AG20443 (cell line): ENCODE data around the gene CST7.
"Not testable (repeated sequence)": the region's sequence is repeated elsewhere in the genome, so short reads cannot be mapped to it uniquely, and the experiment has no call there.

Experiments
- DNase-seq: peaks from one replicate; pipeline ENCODE4 v3.0.0; 2012; ENCODE audit warnings: low spot score, mixed read lengths

Gene CST7

DNA sequence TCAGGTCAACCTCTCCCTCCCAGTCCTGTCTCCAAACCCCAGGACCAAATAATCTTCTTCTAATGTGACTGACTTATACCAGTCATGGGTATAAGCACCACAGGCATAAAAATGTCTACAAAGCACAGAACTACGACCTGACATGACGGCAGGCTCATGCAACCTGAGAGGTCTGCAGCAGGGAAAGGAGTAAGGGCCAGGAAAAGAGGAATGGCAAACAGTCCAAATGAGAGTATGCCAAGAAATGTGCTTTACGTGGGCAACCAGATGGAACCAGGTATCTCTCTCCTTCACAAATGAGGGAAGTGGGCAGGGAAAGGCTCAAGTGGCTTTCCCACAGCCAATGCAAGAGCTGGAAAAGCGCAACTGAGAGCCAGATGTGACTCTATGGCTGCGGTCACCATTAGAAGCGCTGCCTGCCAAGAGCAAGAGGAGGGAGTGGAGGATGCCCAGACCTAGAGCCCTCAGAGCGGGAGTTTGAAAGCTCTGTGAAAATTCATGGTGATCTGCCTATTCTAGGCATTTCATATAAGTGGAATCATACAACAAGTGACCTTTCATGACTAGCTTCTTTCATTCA, 37.5 kb downstream of the CST7 start:
- DNase-seq = no peak

DNA sequence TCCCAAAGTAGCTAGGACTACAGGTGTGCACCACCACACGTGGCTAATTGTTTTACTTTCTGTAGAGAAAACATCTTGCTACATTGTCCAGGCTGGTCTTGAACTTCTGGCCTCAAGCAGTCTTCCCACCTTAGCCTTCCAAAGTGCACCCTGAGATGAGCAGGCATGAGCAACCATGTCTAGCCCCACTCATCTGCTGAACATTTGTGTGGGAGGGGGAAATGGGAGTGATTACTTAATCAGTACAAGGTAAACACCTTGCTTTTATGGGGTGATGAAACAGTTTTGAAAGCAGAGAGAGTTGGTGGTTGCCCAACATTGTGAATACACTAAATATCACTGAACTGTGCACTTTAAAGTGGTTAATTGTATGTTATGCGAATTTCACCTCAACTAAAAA, 38.2 kb downstream of the CST7 start:
- DNase-seq = no peak

DNA sequence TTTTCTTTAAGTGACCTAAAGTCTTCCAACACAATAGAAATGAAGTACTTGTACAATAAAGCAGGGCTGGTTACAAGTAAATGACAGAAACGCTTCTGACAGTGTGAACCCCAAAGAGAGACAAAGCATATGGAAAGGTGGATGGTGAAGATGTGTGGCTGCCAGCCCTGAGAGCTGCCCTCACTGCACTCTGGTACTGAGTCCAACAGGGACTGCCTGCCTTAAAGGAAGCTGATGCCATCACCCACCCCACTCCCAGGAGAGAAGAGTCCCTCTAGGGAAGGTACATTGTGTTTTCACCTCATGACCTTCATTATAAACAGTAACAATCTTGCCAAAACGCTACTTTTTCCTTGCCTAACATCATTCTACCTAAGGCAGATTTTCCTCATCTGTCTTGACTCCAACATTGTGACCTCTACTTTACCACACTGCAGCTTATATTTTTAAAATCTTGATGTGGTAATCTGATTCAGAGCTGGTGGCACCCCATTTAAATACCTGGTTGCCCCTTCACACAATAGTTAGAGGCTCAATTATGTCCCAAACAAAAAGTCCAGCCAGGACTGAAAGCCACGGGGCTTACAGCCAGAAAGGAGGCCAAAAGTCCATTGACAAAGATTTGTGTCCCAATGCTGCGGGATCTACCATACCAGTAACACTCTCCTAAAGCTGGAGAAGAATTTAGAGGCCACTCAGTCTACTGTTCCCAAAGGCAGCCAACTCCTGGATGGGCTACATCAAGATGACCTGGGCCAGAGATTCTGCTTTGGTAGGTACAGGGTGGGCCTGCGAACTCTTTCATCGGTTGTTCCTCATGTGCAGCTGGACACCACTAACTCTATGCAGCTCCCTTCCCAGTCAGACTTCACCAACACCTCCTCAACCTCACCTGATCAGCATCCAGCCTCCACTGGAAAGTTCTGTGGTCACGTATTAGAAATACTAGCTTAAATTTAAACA, 39.1 kb downstream of the CST7 start:
- no peak for DNase-seq

DNA sequence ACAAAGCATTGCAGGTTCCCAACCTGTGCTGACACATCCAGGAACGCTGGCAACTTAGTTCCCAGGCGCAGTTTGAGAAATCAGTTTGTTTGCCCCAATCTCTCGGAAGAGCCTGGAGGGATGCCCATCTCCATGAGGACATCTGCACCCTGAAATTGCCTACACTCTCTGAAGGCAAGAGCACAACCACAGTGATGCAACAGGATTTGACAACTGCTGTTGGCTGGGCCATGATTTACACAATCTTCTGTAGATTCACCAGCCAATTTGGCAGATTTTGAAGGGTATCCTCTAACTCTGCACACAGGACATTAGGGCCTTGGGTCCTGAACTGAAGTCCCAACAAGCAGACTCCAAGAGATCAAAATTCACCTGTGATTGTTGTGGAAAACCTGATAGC, 40.1 kb downstream of the CST7 start:
- DNase-seq = no peak

DNA sequence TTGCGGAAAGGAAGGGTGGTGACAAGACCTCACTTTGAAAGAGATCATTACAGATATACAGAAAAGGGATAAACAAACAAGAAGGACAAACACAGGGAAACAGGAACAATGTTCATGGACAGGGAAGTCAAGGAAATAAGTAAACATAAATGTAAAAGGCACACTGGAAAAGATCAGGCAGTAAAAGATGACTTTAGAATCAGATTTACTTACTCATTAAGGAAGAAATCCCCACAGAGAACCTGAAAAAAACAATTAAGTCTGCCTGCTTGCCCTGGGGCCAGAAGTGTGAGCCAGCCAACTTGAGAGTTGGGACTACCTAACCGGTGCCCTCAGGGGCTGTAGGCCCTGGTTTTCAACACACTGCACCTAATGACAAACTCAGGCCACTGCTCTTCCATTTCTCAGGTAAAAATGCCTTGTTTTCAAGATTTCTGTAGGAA, 41.8 kb downstream of the CST7 start:
- DNase-seq = no peak

DNA sequence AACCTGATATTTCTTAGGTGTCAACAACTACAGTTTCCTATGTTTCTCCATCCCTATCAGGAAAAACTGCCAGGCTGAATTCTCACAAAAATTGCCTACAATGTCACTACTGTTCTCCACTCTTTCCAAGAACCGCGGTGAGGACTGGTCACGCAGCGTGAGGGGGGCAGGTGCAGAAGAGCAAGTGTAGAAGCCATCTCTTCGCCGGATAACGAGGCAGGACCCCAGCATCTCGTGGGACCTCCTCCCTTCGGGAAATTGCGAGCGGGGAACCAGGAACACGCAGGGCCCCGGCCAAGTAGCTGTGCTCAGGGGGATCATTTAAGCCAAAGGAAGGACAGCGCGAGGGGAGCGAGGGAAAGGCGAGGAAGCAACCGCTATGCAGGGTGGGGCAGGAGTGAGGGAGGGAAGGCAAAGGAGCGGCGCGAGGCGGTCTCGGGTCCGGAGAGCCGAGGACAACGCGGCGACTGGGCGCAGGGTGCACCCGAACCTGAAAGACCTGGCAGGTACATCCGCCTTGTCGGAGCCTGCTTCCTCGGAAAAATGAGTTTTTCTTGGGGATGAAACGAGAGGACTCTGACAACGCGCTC, 42.9 kb downstream of the CST7 start:
- DNase-seq = peak; percentile 59

DNA sequence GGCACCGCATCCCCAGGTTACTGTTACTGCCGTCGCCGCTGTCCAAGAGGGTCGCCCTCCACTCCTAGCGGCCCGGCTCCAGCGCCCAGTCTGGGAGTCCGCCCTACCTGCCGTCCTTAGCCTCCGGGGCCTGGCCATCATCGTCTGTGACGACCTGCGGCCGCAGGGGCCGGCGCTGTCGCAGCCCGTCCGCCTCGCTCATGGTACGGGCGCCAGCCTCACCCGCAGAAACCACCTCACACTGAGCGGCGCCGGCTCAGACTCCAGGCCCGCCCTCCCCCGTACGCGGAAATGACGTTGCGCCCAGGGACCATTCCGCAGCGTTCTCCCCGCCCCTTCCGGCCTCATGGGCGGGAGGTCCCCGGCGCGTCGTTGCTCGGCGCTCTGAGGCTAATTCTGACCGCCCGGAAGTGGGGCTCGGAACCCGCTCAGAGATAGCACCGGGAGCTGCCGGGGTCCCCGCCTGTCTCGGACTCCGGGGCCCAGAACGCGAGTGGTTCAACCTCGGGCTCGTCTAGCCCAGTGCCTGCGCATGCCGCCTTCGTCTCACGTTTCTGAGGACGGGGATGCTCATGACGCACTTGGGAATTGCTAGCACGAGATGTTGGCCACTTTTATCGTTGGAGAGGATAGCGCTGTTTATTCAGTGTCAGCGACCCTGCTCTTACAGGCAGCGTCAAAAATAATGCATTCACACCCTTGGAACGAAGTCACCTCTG, 43.6 kb downstream of the CST7 start, which contains the start of gene APMAP:
Gene APMAP, minus strand, starts transcription at position 265 of the 719 bp plus-strand sequence. Its CDS starts 63 bp downstream, at position 202.
- DNase-seq = peak; percentile 99

DNA sequence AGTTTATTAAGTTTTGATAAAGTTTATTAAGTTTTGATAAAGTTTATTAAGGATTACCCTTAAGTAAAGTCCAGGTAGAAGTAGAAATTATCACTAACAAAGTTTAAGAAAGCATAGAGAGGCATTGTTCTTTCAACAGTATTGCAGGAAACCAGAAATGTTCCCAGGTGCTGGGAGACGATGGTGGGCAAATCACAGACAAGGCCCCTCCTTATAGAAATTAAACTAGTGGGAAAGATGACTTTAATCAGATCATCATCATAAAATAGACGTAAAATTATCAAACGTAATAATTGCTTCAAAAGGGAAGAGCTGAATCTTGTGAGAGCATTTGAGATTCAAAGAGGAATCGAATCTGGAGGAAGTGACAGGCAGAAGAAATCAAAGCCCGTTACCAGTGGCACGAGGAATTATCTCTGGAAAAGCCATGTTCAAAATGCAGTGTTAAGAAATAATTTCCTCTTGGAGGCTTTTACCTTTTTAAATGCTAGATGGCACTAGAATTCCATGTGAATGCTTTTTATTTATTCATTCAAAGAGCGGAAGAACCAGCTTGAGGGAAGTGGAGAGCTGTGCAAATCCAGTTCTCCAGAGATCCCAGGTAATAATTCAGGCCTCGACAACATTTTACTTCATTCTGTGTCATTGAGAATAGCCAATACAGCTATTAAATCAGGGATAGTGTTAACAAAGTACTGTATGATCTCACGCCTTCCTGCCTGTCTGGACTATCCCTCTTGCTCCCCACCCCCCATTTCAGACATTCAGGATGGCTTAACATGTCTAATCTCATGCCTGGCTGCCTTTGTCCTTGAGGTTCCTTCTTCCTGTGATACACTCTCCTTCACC, 44.5 kb downstream of the CST7 start:
- DNase-seq = peak; percentile 52

DNA sequence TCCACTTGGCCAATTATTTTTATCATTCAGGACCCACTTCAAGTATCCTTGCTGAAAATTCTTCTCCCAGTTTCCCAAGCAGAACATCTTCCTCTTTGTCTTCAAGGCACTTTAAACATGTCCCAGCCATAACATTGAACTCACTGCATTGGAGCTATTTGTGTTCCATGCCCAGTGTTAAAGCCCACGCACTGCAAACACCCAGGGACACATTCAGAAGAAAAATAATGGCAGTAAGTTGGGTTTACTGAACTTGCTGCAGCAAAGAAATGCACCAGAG, 45.1 kb downstream of the CST7 start:
- no peak for DNase-seq

DNA sequence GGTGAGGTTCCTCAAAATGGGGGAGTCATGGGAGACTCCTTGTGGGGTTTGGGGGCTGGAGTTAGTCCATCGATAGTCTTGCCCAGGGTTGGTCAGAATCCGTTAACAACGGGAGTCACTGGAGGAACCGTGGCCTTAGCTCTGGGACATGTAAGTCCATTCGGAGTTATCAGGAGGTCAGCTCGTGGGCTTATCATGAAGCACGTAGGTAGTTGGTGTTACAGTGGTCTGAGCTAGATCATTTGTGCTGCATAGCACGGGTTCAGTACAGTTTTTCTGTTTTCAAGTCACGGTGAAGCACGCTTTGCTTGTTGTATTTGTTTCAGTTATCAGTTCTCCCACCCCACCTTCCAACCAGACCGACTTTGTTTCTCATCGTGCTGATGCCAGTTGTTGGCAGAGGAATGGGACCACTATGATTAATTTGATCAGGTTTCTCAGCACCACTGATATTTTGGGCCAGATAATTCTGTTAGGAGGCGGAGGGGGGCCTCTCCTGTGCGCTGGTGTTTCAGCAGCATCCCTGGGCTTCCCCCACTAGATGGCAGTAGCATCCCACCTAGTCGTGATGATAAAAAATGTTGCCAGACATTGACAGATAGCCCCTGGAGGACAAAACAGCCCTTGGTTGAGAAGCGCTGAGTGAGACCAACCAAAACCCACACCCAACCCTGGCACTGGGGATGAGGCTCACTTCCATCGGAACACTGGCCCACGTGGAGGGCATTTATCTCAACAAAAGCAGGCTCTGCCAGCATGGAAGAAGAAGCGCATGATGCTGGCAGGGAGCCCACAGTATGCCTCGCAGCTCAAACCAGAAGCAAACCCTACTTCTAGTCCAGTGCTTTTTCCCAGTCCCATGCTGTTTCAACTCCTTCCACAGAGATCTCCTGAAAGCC, 45.6 kb downstream of the CST7 start:
- peak; percentile 81 for DNase-seq

DNA sequence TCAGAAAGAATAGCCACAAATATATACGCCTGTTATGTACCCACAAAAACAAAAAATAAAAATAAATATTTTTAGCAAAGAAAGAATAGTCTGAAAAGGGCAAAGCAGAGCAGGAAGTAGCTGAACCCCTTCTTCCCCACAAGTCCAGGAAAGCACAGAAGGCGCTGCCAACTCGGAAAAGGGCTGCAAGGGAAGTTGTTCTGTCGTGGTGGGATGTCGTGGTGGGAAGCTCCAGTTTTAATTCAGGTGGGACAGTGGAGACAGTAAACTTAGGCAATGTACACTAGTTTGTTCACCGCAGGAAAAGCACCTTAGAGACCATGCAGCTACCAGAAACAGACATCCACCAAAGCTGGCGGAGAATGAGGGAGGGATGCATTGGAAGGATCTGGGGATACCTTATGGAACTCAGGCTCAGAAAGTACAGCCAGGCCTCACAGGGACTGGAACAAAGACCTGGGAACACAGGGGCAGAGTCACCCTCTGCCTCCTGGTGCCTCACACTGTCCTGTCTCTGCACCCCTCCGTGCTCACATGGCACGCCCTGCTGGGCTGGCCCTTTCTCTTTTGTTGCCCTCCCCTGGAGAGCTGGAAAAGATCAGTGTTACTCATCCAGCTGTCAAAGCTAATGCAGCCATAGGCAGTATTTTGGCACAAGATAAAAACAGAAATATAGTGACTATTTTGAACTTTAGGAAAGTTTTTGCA, 46.8 kb downstream of the CST7 start:
- DNase-seq = no peak

DNA sequence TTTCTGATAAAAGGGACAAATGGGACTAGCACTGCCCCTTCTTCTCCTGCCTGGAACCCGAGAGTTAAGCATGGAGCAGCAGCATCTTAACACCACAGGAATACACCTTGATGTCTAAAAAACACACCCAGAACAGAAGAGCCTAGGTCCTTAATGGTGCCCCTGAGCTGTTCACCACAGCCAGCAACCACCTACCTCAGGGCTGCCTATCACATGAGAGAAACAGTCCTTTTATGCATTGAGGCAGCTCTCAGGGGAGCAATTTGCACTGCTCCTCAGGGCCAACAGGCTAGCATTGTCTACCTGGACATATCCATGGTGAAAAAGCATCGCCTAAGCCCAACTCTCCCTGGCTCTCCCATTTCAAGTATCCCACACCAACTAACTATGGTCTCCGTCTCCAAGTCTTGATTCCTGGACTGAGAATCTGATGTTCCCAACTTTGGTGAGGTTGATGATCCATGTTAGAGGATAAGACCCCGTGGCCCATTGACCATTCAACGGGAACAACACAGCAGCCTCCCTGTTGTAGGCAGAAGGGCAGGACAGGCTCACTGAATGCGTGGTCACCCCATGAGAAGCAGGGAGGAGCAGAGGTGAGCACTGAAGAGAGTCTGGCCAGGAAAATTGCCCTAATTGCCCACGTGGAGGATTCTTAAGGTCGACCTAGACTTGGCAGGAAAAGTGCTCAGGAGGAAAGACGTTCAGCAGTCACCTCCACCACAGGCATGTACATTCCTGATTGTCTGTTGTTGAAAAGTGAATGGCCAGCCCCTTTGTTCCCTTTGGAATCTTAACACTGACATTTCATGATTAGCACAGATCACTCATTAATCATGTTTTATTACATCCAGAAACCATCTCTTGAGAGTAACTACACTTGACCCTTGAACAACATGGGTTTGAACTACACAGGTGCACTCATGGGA, 47.6 kb downstream of the CST7 start:
- DNase-seq = no peak

DNA sequence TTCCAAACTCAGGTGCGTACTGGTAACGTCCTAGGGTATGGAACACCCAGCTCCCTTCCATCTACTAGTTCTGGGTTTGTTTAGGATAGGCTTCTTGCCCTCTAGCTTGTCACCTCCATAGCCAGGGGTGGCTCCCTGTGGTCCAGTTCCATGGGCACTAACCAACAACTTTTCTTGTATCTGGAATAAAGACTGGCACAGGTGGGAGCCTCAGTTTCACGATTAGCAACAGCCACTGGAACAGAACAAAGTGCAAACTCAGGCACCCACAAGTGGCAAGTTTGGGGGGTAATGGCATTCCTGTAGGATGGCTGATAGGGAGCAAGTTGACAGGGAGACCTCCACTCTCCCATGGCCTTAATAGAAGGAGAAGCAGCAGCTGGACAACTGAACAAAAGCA, 49.1 kb downstream of the CST7 start:
- no peak for DNase-seq

DNA sequence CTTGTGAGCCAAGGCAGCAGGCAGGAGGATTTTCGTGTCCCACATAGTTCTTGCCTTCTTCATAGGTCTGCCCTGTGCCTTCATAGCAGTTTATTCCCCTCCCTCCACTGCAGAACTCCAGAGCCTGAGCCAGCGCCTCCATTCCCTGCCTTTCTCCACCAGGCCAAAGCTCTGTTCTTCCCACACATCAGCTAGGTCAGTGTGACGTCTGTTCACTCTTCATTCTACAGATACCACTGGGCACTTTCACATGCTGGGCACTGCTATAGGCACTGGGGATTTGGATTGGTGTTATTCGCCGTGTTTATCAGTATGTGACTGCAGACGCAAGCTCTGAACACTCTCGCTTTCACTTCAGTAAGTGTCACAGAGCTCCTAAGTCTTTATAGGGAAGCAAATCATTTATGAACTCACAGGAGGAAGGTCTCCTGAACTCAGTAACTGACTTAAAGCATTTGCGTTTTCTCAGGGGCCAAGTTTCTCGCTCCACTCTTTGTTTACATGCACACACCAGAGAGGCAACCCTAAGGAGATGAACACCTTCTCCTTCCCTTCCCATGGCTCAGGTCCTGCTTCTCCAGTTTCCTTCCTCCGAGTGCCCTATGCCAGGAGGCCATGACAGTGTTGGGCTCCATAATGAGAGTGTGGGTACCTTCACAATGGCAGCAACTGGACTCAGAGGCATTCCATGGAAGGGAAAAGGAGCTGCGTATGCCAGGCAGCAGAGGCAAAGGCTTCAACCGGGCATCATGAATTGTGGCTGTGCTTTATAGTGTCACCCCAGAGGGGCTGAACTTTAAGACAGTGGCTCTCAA, 49.8 kb downstream of the CST7 start:
- no peak for DNase-seq

DNA sequence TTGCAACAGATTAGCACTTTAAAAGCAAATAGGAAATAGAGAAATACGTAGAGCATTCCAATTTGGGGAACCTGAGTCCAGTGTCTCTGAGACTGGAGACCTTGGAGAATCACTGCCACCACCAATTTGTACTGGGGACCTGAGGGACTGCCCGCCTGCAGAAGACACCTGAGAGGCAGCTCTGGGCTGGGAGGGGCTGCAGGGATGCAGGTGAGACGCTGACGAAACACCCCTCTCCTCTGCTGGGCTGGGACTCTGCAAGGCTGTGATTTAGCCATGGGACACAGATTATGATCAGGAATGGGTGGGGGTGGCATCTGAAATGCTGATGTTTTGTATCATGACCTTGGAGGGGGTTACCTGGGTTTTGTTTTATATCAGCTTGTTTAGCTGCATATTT, 50.5 kb downstream of the CST7 start:
- no peak for DNase-seq

DNA sequence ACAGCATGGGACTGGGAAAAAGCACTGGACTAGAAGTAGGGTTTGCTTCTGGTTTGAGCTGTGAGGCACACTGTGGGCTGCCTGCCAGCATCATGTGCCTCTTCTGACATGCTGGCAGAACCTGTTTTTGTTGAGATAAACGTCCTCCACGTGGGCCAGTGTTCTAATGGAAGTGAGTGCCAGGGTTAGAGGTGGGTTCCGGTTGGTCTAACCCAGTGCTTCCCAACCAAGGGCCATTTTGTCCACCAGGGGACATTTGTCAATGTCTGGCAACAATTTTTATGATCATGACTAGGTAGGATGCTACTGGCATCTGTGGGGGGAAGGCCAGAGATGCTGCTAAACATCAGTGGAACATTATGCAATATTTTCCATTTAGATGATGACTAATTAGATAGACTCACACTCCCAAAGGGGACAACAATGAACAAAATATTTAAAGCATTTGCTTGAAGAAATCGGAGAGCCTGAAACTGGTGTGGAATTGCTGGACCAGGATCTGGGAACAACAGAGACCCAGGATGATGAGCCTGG, 51.3 kb downstream of the CST7 start:
- DNase-seq = peak; percentile 91

DNA sequence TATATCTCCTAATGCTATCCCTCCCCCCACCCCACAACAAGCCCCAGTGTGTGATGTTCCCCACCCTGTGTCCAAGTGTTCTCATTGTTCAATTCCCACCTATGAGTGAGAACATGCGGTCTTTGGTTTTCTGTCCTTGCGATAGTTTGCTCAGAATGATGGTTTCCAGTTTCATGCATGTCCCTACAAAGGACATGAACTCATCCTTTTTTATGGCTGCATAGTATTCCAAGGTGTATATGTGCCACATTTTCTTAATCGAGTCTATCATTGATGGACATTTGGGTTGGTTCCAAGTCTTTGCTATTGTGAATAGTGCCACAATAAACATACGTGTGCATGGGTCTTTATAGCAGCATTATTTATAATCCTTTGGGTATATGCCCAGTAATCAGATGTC, 52.3 kb downstream of the CST7 start:
- not testable (repeated sequence) for DNase-seq

DNA sequence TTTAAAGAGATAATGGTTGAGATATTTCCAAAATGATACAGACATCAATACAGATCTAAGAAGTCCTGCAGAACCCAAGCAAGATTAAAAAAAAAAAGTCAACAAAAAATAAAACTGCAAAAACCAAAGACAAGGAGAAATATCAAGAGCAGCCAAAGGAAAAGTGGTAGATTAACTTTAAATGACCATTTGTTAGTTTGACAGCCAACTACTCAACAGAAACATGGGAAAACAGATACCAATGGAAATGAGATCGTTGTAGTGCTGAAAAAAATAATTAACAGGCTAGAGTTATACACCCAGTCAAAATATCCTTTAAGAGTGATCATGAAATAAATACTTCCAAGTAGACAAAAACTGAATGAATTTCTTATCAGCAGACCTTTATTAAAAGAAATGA, 53.9 kb downstream of the CST7 start:
- DNase-seq = no peak
